T-cell (primary cell): ENCODE results near the gene PKIB. TPM values are rescaled to one million over a fixed set of nuclear protein-coding genes. Genes with fewer than 3 reads are reported as not detected.
"Not testable (repeated sequence)": the region's sequence is repeated elsewhere in the genome, so short reads cannot be mapped to it uniquely, and the experiment has no call there.

Experiments
- ATAC-seq, 4 experiments: fragments of 200-7000 bp in 3 of 4; fragments of 150-1000 bp in 1 of 4; cut with Tn5 transposase; replicated peaks in 1 of 4; 1 replicate in 3 of 4; 2 replicates in 1 of 4; pipeline ENCODE4 v1.10.0; 2021; ENCODE audit warnings: moderate library complexity in 3 of 4, mild to moderate bottlenecking in 2 of 4, moderate number of reproducible peaks in 1 of 4
- CTCF ChIA-PET, 2 donors: fragments of 300-600 bp; sonication (Branson Sonifier 250); formaldehyde crosslinking; loops; one replicate each; lab custom pipeline; 2022; ENCODE audit warnings: antibody characterized with exemption in 2 of 2; lab: Charles Lee
- POLR2A ChIA-PET, 2 donors: fragments of 300-600 bp; sonication (Branson Sonifier 250); formaldehyde crosslinking; loops; one replicate each; lab custom pipeline; 2022; ENCODE audit warnings: antibody characterized with exemption in 2 of 2; lab: Charles Lee
- DNase-seq, 35 experiments: peaks; one replicate each; pipeline versions ENCODE4 v3.0.0 to v3.0.0-alpha.2; 2013 to 2023
- H3K27ac ChIP-seq: one replicate; pipeline ENCODE4 v1.5.1; 2013; ENCODE audit warnings: low read length
- H3K27me3 ChIP-seq, 2 experiments: replicated peaks in 1 of 2; 1 replicate in 1 of 2; 2 replicates in 1 of 2; pipeline versions ENCODE4 v1.6.1 to v1.7.0; 2013; ENCODE audit warnings: low read length in 1 of 2, mixed read lengths in 1 of 2; ENCODE audit not compliant: control insufficient read depth in 2 of 2, insufficient read depth in 2 of 2; ENCODE audit errors: extremely low read depth in 1 of 2
- H3K36me3 ChIP-seq, 2 donors: 1 replicate in 1 of 2; 2 replicates in 1 of 2; pipeline versions ENCODE4 v1.6.1 to v1.7.0; 2013; ENCODE audit warnings: low read length in 1 of 2; ENCODE audit not compliant: control insufficient read depth in 2 of 2, insufficient read depth in 1 of 2; ENCODE audit errors: extremely low read depth in 1 of 2
- H3K4me1 ChIP-seq, 2 experiments: 1 replicate in 1 of 2; 2 replicates in 1 of 2; pipeline versions ENCODE4 v1.6.1 to v1.7.0; 2013; ENCODE audit warnings: low read length in 2 of 2, mixed read lengths in 1 of 2; ENCODE audit not compliant: insufficient read depth in 2 of 2, control insufficient read depth in 1 of 2; ENCODE audit errors: extremely low read depth in 1 of 2
- H3K4me3 ChIP-seq, 2 donors: 1 replicate in 1 of 2; 2 replicates in 1 of 2; pipeline versions ENCODE4 v1.5.1 to v1.7.0; 2013; ENCODE audit warnings: mild to moderate bottlenecking in 2 of 2, low read length in 1 of 2, moderate library complexity in 1 of 2; ENCODE audit not compliant: control insufficient read depth in 1 of 2; ENCODE audit errors: extremely low read depth in 1 of 2
- H3K9me3 ChIP-seq: 2 replicates; pipeline ENCODE4 v1.7.0; 2013
- H3K27ac Mint-ChIP-seq, 2 donors: one replicate each; pipeline ENCODE4 v1.8.0; 2020 to 2021; ENCODE audit warnings: mild to moderate bottlenecking in 2 of 2, mixed read lengths in 2 of 2
- H3K27me3 Mint-ChIP-seq, 2 donors: one replicate each; pipeline ENCODE4 v1.8.0; 2021 to 2022; ENCODE audit warnings: mixed read lengths in 2 of 2
- H3K36me3 Mint-ChIP-seq: one replicate; pipeline ENCODE4 v1.8.0; 2021; ENCODE audit warnings: mixed read lengths
- H3K4me1 Mint-ChIP-seq, 3 donors: one replicate each; pipeline ENCODE4 v1.8.0; 2020 to 2022; ENCODE audit warnings: mixed read lengths in 3 of 3, mild to moderate bottlenecking in 1 of 3
- H3K4me3 Mint-ChIP-seq, 3 donors: one replicate each; pipeline ENCODE4 v1.8.0; 2020 to 2022; ENCODE audit warnings: mild to moderate bottlenecking in 3 of 3, mixed read lengths in 3 of 3, moderate library complexity in 3 of 3
- H3K9me3 Mint-ChIP-seq, 3 donors: one replicate each; pipeline ENCODE4 v1.8.0; 2020 to 2022; ENCODE audit warnings: mixed read lengths in 3 of 3
- whole genome bisulfite sequencing: methylation state at CpG from one replicate; pipeline ENCODE4 v1.1.5; 2013; ENCODE audit warnings: missing lambda C conversion rate; ENCODE audit not compliant: insufficient coverage; 5-methylcytosine and 5-hydroxymethylcytosine counted together
- total RNA-seq, 35 experiments: library from RNA in 6 of 35; stranded (reverse) in 6 of 35; fragments of 120-200 nt in 1 of 35; gene quantifications; one replicate each; pipeline versions ENCODE4 v1.2.1 to v1.2.4 and lab custom pipeline; 2013 to 2026

PKIB gene
- total RNA-seq, 5 donors from 2014 or later (not counting 1 experiment from before 2014, with no cell fraction given) = 0.47 to 2.1 (median 1.1) TPM

- H3K4me1 ChIP-seq, H3K36me3 Mint-ChIP-seq, H3K4me1 Mint-ChIP-seq, H3K9me3 Mint-ChIP-seq, H3K4me3 ChIP-seq, H3K27me3 Mint-ChIP-seq, DNase-seq, CTCF ChIA-PET, H3K4me3 Mint-ChIP-seq, H3K27ac ChIP-seq, H3K27me3 ChIP-seq, H3K9me3 ChIP-seq, H3K36me3 ChIP-seq, POLR2A ChIA-PET, H3K27ac Mint-ChIP-seq, ATAC-seq: not testable (repeated sequence)
- WGBS = no CpG with 5 or more reads among the region's 1 CpG
These were observed 32.4 kb downstream of the PKIB start for GRCh38 chr6:122642604-122643003.

- WGBS = 86% methylated on average over 4 of the region's 4 CpGs
- no peaks in the 10 kb centered on the region for H3K9me3 ChIP-seq
- H3K4me1 Mint-ChIP-seq = no peaks in the 10 kb centered on the region
- no peaks in the 10 kb centered on the region for H3K27me3 ChIP-seq
- no peak for DNase-seq
- no peak overlapping the region for H3K4me3 Mint-ChIP-seq
- peaks cover 0 to 5% of the 10 kb centered on the region in 2 donors for H3K27me3 Mint-ChIP-seq
- no peaks in the 10 kb centered on the region for H3K9me3 Mint-ChIP-seq
- no peak for ATAC-seq
- ChIA-PET CTCF (no interaction called here), POLR2A (no interaction called here)
- no peak overlapping the region for H3K4me3 ChIP-seq
- no peaks in the 10 kb centered on the region for H3K36me3 Mint-ChIP-seq
- no peak overlapping the region for H3K27ac Mint-ChIP-seq
- H3K36me3 ChIP-seq = no peaks in the 10 kb centered on the region
- H3K27ac ChIP-seq = no peak overlapping the region
- H3K4me1 ChIP-seq = no peaks in the 10 kb centered on the region
These were observed 35.1 kb downstream of the PKIB start for GRCh38 chr6:122645256-122645655.

DNA sequence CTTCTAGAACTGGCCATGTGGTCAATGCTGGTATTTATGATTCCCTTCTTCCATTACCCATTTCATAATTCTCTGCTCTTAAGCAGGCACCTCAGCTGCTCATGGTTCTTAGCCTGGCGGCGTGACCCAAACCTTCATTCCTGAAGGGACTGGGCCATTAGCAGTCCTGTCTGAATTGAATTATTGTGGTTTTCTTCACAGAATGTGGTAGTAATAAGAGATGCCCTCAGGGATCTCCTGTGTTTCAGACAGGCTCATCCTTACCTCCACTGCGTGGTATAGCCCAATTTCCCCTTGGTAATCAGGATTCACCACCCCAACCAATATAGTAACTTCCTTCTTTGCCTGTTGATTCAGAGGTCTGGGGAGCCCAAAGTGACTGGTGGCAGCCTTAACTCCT lies 37.6 kb downstream of the PKIB start:
- no peaks in the 10 kb centered on the region for H3K4me1 ChIP-seq
- H3K9me3 Mint-ChIP-seq = no peaks in the 10 kb centered on the region
- CTCF ChIA-PET = no interaction called here
- WGBS = no CpG with 5 or more reads among the region's 3 CpGs
- H3K36me3 Mint-ChIP-seq = no peaks in the 10 kb centered on the region
- H3K27me3 ChIP-seq = no peaks in the 10 kb centered on the region
- no peak overlapping the region for H3K27ac Mint-ChIP-seq
- no peak for DNase-seq
- H3K36me3 ChIP-seq = no peaks in the 10 kb centered on the region
- H3K4me3 Mint-ChIP-seq = no peak overlapping the region
- no peaks in the 10 kb centered on the region for H3K4me1 Mint-ChIP-seq
- POLR2A ChIA-PET = no interaction called here
- H3K4me3 ChIP-seq = no peak overlapping the region
- no peak for ATAC-seq
- no peak overlapping the region for H3K27ac ChIP-seq
- no peaks in the 10 kb centered on the region for H3K9me3 ChIP-seq
- H3K27me3 Mint-ChIP-seq = peaks cover 0 to 5% of the 10 kb centered on the region in 2 donors

- H3K27ac ChIP-seq = no peak overlapping the region
- no peaks in the 10 kb centered on the region for H3K36me3 Mint-ChIP-seq
- no peaks in the 10 kb centered on the region for H3K9me3 Mint-ChIP-seq
- WGBS = 43% methylated on average over 1 of the region's 2 CpGs
- no peaks in the 10 kb centered on the region for H3K4me1 ChIP-seq
- DNase-seq (no peak), ATAC-seq (no peak)
- no peaks in the 10 kb centered on the region for H3K36me3 ChIP-seq
- ChIA-PET CTCF (no interaction called here), POLR2A (no interaction called here)
- H3K4me3 Mint-ChIP-seq = no peak overlapping the region
- H3K4me1 Mint-ChIP-seq = no peaks in the 10 kb centered on the region
- H3K27me3 ChIP-seq = no peaks in the 10 kb centered on the region
- H3K9me3 ChIP-seq = no peaks in the 10 kb centered on the region
- peaks cover 0 to 5% of the 10 kb centered on the region in 2 donors for H3K27me3 Mint-ChIP-seq
- H3K4me3 ChIP-seq = no peak overlapping the region
- H3K27ac Mint-ChIP-seq = no peak overlapping the region
These were observed 38.5 kb downstream of the PKIB start for GRCh38 chr6:122648726-122649125.

- WGBS = 100% methylated on average over 1 of the region's 3 CpGs
- H3K36me3 ChIP-seq = no peaks in the 10 kb centered on the region
- Mint-ChIP-seq H3K36me3 (no peaks in the 10 kb centered on the region), H3K27ac (no peak overlapping the region), H3K9me3 (no peaks in the 10 kb centered on the region), H3K27me3 (peaks cover 0 to 5% of the 10 kb centered on the region in 2 donors), H3K4me3 (no peak overlapping the region), H3K4me1 (no peaks in the 10 kb centered on the region)
- CTCF ChIA-PET = no interaction called here
- ATAC-seq = no peak
- POLR2A ChIA-PET = interaction anchor here in 1 of 2 donors (0.6 kb wide), 1 partner anchor 20 kb away, joined by 4 read pairs; no protein-coding TSS in a partner anchor
- no peak overlapping the region for H3K27ac ChIP-seq
- no peak overlapping the region for H3K4me3 ChIP-seq
- H3K9me3 ChIP-seq = no peaks in the 10 kb centered on the region
- no peaks in the 10 kb centered on the region for H3K27me3 ChIP-seq
- no peaks in the 10 kb centered on the region for H3K4me1 ChIP-seq
- no peak for DNase-seq
These were observed 39.5 kb downstream of the PKIB start for GRCh38 chr6:122649701-122650100.

DNA sequence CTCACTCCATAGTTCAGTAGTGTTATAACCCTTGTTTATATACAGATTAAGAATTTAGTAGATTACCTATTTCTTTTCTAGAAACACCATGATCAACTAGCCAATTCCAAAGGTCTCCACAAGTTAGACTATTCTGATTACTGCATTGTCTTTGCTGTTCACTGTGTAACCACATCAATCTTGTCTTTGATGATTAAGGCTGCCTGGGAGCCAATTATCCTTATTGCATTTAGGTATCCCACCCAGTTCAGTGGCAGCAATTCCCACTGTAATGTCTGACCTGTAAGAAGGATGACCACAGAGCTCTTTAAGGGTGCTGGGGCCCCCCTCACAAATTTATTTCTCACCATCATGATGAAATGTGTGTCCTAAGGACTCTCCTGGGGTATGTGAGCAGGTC lies 40.2 kb downstream of the PKIB start:
- H3K4me3 ChIP-seq = no peak overlapping the region
- H3K36me3 Mint-ChIP-seq = no peaks in the 10 kb centered on the region
- no peaks in the 10 kb centered on the region for H3K9me3 ChIP-seq
- H3K27ac ChIP-seq = no peak overlapping the region
- ChIA-PET POLR2A (no interaction called here), CTCF (no interaction called here)
- no peaks in the 10 kb centered on the region for H3K4me1 ChIP-seq
- no peak overlapping the region for H3K4me3 Mint-ChIP-seq
- H3K4me1 Mint-ChIP-seq = no peaks in the 10 kb centered on the region
- H3K27ac Mint-ChIP-seq = no peak overlapping the region
- H3K36me3 ChIP-seq = no peaks in the 10 kb centered on the region
- H3K27me3 ChIP-seq = no peaks in the 10 kb centered on the region
- no peaks in the 10 kb centered on the region for H3K9me3 Mint-ChIP-seq
- ATAC-seq (no peak), DNase-seq (no peak)
- H3K27me3 Mint-ChIP-seq = peaks cover 0 to 5% of the 10 kb centered on the region in 2 donors

DNA sequence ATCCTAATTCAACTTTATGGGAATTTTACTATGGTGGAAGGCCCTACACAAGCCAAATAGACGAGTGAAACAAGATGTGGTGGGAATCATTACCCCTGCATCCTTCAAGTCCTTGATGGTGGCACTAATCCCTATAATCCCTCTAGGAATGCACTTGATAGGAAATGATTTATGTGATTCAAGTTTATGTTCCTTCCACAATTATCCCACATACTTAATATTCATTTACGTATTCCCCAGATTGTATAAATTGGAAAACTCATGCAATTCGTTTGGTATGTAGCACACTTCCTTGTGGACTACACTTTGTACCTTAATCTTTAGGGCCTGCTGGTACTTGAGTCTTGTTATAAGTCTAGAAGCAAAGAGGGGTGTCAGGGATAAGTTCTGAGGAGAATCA lies 40.8 kb downstream of the PKIB start:
- DNase-seq = no peak
- Histone ChIP-seq H3K9me3 (no peaks in the 10 kb centered on the region), H3K27ac (no peak overlapping the region), H3K4me1 (no peaks in the 10 kb centered on the region), H3K4me3 (no peak overlapping the region), H3K36me3 (no peaks in the 10 kb centered on the region), H3K27me3 (no peaks in the 10 kb centered on the region)
- H3K27ac Mint-ChIP-seq = no peak overlapping the region
- H3K36me3 Mint-ChIP-seq = no peaks in the 10 kb centered on the region
- peaks cover 0 to 5% of the 10 kb centered on the region in 2 donors for H3K27me3 Mint-ChIP-seq
- no peaks in the 10 kb centered on the region for H3K9me3 Mint-ChIP-seq
- ChIA-PET CTCF (no interaction called here), POLR2A (no interaction called here)
- ATAC-seq = no peak
- WGBS = no CpG with 5 or more reads among the region's 3 CpGs
- H3K4me3 Mint-ChIP-seq = no peak overlapping the region
- H3K4me1 Mint-ChIP-seq = no peaks in the 10 kb centered on the region
